ENCODE measurements around the gene RALGDS. TPM values are rescaled to one million over a fixed set of nuclear protein-coding genes. Genes with fewer than 3 reads are reported as not detected.

Gene RALGDS
- total and polyA plus RNA-seq, 9 of the 15 experiments (the other 6 are each of a cell fraction or from before 2014, with no cell fraction given): 0.75 to 43.3 (median 27.1) TPM

GRCh38 chr9:133149130-133150015 lies 28.3 kb upstream of the RALGDS start (continued):
- TF ChIP-seq CHD7 (IDR thresholded peaks at IDR 0.05; ENCODE audit: low read depth, low read length) (no peak), TRIM28 (IDR thresholded peaks at IDR 0.05) (no peak), TCF7 (IDR thresholded peaks at IDR 0.05; ENCODE audit: borderline replicate concordance) (0 out of 2 replicates have a peak, but pooled peaks have one; percentile 58), RCOR1 (IDR thresholded peaks at IDR 0.05; ENCODE audit: borderline replicate concordance in 1 of 2, low read depth in 2 of 2, low read length in 2 of 2) (peak in 1 of 2 experiments; percentile 23; a peak in 1 of 4 replicates), L3MBTL2 (IDR thresholded peaks at IDR 0.05) (peak; percentile 94), SNIP1 (IDR thresholded peaks at IDR 0.05; ENCODE audit: low read depth) (no peak), ZNF655 (CRISPR knock-in tag; IDR thresholded peaks at IDR 0.05) (no peak), ZC3H11A (IDR thresholded peaks at IDR 0.05; ENCODE audit: low read depth, low read length) (no peak), ZNF785 (CRISPR knock-in tag; IDR thresholded peaks at IDR 0.05) (no peak), PHF21A (IDR thresholded peaks at IDR 0.05; ENCODE audit: borderline replicate concordance, low read depth) (no peak), CREB3L1 (IDR thresholded peaks at IDR 0.05; ENCODE audit: borderline replicate concordance, low read depth) (peak; percentile 69; the same call in 1 of the 2 replicates), PCBP1 (IDR thresholded peaks at IDR 0.05; ENCODE audit: low read depth, low read length, poor library complexity, severe bottlenecking) (no peak), NFIX (CRISPR knock-in tag; IDR thresholded peaks at IDR 0.05; ENCODE audit: low read depth) (no peak)
